Activated naive CD4-positive, alpha-beta T cell treated with anti-CD3 and anti-CD28 coated beads, Interleukin-2, amount 50 U/mL, for 24 hours (primary cell): Measurements from ENCODE around the gene PNLIPRP3.

Experiments used
- H3K27ac Mint-ChIP-seq: one replicate; pipeline ENCODE4 v1.8.0; 2021; ENCODE audit warnings: mild to moderate bottlenecking, mixed read lengths
- H3K27me3 Mint-ChIP-seq: one replicate; pipeline ENCODE4 v1.8.0; 2021; ENCODE audit warnings: mixed read lengths
- H3K36me3 Mint-ChIP-seq: one replicate; pipeline ENCODE4 v1.8.0; 2021; ENCODE audit warnings: mixed read lengths
- H3K4me1 Mint-ChIP-seq: one replicate; pipeline ENCODE4 v1.8.0; 2021; ENCODE audit warnings: mixed read lengths
- H3K4me3 Mint-ChIP-seq: one replicate; pipeline ENCODE4 v1.8.0; 2021; ENCODE audit warnings: mild to moderate bottlenecking, mixed read lengths
- H3K9me3 Mint-ChIP-seq: one replicate; pipeline ENCODE4 v1.8.0; 2021; ENCODE audit warnings: mixed read lengths

PNLIPRP3 gene

DNA sequence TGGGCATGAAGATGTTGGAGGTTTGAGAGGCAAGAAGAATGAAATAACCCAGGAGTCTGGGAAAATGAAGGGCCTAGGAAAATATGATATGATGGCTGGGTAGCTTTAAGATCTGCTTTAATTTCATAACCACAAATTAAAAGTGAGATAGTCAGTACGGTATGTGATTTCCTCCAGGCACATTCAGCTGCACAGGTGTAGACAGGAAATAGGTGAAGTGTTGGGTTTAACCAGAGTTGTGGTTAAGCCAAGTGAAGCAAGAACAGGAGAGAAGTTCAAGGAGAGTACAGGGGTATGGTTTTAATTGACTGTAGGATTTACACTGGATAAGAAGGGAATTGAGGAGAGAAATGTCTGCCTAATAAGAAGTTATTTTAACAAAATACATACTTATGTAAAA is 2.6 kb downstream of the PNLIPRP3 start:
- no peaks in the 10 kb centered on the region for H3K4me1 Mint-ChIP-seq
- H3K9me3 Mint-ChIP-seq: no peaks in the 10 kb centered on the region
- no peak overlapping the region for H3K27ac Mint-ChIP-seq
- no peak overlapping the region for H3K4me3 Mint-ChIP-seq
- H3K27me3 Mint-ChIP-seq: peaks cover 2% of the 10 kb centered on the region
- H3K36me3 Mint-ChIP-seq: no peaks in the 10 kb centered on the region

- peaks cover 2% of the 10 kb centered on the region for H3K27me3 Mint-ChIP-seq
Measured at GRCh38 chr10:116431598-116431997, 4.0 kb downstream of the PNLIPRP3 start.

GRCh38 chr10:116437076-116437692 is 9.5 kb downstream of the PNLIPRP3 start:
- Mint-ChIP-seq H3K27ac (no peak overlapping the region), H3K4me1 (no peaks in the 10 kb centered on the region), H3K36me3 (no peaks in the 10 kb centered on the region), H3K4me3 (no peak overlapping the region), H3K27me3 (peaks cover 2% of the 10 kb centered on the region), H3K9me3 (no peaks in the 10 kb centered on the region)

More at GRCh38 chr10:116431598-116431997, 4.0 kb downstream of the PNLIPRP3 start:
- Mint-ChIP-seq H3K9me3 (no peaks in the 10 kb centered on the region), H3K36me3 (no peaks in the 10 kb centered on the region), H3K4me3 (no peak overlapping the region), H3K27ac (no peak overlapping the region), H3K4me1 (no peaks in the 10 kb centered on the region)

- Mint-ChIP-seq H3K9me3 (no peaks in the 10 kb centered on the region), H3K4me3 (no peak overlapping the region), H3K36me3 (no peaks in the 10 kb centered on the region)
Measured at GRCh38 chr10:116440330-116441030, 12.8 kb downstream of the PNLIPRP3 start.

DNA sequence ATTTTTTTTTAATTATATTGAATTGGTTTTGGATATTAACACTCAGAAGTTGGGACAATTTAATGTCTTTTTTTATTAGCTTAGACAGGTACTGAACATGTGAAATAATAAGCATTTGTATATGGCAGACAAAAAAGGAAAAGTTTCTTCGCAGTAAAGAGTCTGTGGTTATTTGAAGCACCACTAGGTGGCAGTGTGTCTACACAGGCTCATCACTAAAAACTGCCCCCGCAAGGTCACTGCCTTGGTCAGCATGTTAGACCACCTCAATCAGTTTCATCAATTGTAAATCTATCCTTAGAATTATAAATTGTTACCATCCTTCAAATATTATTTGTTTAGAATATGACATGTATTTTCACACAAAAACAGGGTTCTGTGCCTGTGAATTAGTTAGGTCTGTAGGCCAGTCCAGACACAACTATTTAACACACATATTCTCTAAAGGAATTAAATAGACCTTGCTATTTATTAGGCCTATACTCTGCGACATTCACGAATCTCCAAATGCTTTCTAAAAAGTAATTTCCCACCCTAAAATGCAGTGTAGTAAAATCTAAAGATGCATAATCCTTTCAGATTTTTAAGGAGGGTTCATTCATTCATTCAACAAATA is 17.0 kb downstream of the PNLIPRP3 start:
- no peaks in the 10 kb centered on the region for H3K4me1 Mint-ChIP-seq
- H3K27ac Mint-ChIP-seq: no peak overlapping the region
- peaks cover 2% of the 10 kb centered on the region for H3K27me3 Mint-ChIP-seq
- no peaks in the 10 kb centered on the region for H3K9me3 Mint-ChIP-seq
- no peak overlapping the region for H3K4me3 Mint-ChIP-seq
- no peaks in the 10 kb centered on the region for H3K36me3 Mint-ChIP-seq

More at GRCh38 chr10:116440330-116441030, 12.8 kb downstream of the PNLIPRP3 start:
- Mint-ChIP-seq H3K27ac (no peak overlapping the region), H3K4me1 (no peaks in the 10 kb centered on the region), H3K27me3 (peaks cover 2% of the 10 kb centered on the region)

GRCh38 chr10:116450861-116451260 is 23.2 kb downstream of the PNLIPRP3 start:
- peaks cover 13% of the 10 kb centered on the region for H3K9me3 Mint-ChIP-seq
- H3K4me1 Mint-ChIP-seq: no peaks in the 10 kb centered on the region
- no peak overlapping the region for H3K4me3 Mint-ChIP-seq
- no peak overlapping the region for H3K27ac Mint-ChIP-seq
- H3K27me3 Mint-ChIP-seq: no peaks in the 10 kb centered on the region
- H3K36me3 Mint-ChIP-seq: no peaks in the 10 kb centered on the region

DNA sequence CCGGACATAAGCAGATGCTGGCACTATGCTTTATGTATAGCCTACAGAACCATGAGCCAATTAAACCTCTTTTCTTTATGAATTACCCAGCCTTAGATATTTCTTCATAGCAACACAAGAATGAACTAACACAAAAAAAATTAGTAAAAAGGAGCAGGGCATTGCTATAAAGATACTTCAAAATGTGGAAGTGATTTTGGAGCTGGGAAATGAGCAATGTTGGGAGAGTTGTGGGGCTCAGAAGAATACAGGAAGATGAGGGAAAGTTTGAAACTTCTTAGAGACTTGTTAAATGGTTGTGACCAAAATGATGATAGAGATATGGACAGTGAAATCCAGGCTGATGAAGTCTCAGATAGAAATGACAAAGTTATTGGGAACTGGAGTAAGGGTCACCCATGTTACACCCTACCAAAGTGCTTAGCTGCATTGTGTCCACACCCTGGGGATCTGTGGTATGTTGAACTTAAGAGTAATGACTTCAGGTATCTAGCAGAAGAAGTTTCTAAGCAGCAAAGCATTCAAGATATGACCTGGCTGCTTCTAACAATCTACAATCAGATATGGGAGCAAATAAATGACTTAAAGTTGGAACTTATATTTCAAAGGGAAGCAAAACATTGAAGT is 24.2 kb downstream of the PNLIPRP3 start:
- no peaks in the 10 kb centered on the region for H3K36me3 Mint-ChIP-seq
- no peak overlapping the region for H3K4me3 Mint-ChIP-seq
- no peaks in the 10 kb centered on the region for H3K27me3 Mint-ChIP-seq
- no peaks in the 10 kb centered on the region for H3K4me1 Mint-ChIP-seq
- peaks cover 13% of the 10 kb centered on the region for H3K9me3 Mint-ChIP-seq
- H3K27ac Mint-ChIP-seq: no peak overlapping the region

DNA sequence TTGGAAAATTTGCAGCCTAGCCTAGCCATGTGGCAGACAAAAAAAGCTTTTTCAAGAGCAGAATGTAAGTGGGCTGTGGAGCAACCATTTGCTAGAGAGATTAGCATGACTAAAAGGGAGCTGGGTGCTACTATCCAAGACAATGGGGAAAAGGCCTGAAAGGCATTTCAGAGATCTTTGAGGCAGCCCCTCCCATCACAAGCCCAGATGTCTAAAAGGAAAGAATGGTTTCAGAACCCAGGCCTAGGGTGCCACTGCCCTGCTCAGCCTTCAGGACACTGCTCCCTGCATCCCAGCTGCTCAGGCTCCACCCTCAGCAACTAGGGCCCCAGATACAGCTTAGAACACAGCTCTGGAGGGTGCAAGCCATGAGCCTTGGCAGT is 24.7 kb downstream of the PNLIPRP3 start:
- Mint-ChIP-seq H3K4me1 (no peaks in the 10 kb centered on the region), H3K4me3 (no peak overlapping the region), H3K27ac (no peak overlapping the region), H3K9me3 (peaks cover 13% of the 10 kb centered on the region), H3K27me3 (no peaks in the 10 kb centered on the region), H3K36me3 (no peaks in the 10 kb centered on the region)

GRCh38 chr10:116457488-116457887 is 29.8 kb downstream of the PNLIPRP3 start:
- Mint-ChIP-seq H3K27ac (no peak overlapping the region), H3K27me3 (peaks cover 4% of the 10 kb centered on the region), H3K9me3 (peaks cover 7% of the 10 kb centered on the region), H3K4me3 (no peak overlapping the region), H3K4me1 (no peaks in the 10 kb centered on the region), H3K36me3 (no peaks in the 10 kb centered on the region)

GRCh38 chr10:116460219-116460618 is 32.6 kb downstream of the PNLIPRP3 start:
- no peaks in the 10 kb centered on the region for H3K4me1 Mint-ChIP-seq
- no peaks in the 10 kb centered on the region for H3K9me3 Mint-ChIP-seq
- peaks cover 4% of the 10 kb centered on the region for H3K27me3 Mint-ChIP-seq
- H3K4me3 Mint-ChIP-seq: no peak overlapping the region
- no peaks in the 10 kb centered on the region for H3K36me3 Mint-ChIP-seq
- no peak overlapping the region for H3K27ac Mint-ChIP-seq

DNA sequence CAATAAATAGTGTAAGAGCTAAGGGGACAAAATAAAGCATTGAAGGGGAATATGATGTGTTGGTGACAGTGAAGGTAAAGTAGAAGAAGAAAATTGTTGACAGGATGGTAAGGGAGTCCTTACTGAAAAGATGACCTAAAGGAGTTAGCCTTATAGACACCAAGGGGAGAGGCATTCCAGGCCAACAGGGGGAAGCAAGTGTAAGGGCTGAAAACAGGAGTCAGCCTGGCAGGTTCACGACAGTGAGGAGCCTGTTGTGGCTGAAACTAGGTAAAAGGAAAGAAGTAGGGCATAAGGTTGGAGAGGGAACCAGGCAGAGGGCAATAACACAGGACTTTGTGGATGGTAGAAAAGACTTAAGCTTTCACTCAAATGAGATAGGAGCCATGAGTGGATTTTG is 34.0 kb downstream of the PNLIPRP3 start:
- Mint-ChIP-seq H3K4me3 (no peak overlapping the region), H3K27ac (no peak overlapping the region), H3K9me3 (no peaks in the 10 kb centered on the region), H3K4me1 (no peaks in the 10 kb centered on the region), H3K36me3 (no peaks in the 10 kb centered on the region), H3K27me3 (peaks cover 4% of the 10 kb centered on the region)

DNA sequence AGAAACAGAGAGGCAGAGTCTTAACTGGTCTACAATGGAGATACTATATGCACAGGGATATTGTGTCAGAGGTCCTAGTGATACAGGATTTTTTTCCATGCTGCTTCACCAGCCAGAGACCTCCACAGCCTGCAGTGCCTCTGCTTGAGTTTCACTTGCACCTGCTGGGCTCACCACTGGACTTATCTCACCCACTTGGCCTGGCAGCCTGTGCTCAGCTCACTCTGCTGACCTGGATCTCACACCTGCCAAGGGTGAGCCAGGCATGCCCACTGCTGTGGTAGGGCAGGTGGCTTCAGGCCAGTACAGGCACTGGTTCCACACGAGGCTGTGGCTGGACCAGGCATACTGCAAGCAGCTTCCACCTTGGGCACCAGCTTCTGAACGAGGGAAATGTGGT is 36.6 kb downstream of the PNLIPRP3 start:
- H3K4me3 Mint-ChIP-seq: no peak overlapping the region
- peaks cover 4% of the 10 kb centered on the region for H3K9me3 Mint-ChIP-seq
- H3K36me3 Mint-ChIP-seq: no peaks in the 10 kb centered on the region
- H3K27me3 Mint-ChIP-seq: peaks cover 6% of the 10 kb centered on the region
- no peaks in the 10 kb centered on the region for H3K4me1 Mint-ChIP-seq
- no peak overlapping the region for H3K27ac Mint-ChIP-seq

DNA sequence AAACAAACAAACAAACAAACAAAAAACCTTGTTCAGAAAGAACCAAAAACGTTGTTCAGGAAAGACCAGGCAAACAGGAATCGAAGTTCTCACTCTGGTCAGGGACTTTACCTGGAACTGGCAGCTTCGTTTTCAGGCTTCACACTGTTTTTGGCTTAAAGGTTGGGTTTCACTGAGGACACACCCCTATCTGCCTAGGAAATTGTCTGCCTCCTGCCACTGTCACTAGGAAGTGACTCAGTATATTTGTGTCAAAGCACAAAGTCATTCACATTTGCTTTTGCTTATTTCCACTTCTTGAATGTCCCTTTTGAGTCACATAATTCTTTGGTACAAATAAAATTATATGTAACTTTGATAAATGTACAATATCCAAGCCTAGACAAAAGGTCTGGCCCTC is 37.9 kb downstream of the PNLIPRP3 start:
- Mint-ChIP-seq H3K36me3 (no peaks in the 10 kb centered on the region), H3K4me1 (no peaks in the 10 kb centered on the region), H3K4me3 (no peak overlapping the region), H3K27me3 (peaks cover 2% of the 10 kb centered on the region), H3K27ac (no peak overlapping the region), H3K9me3 (peaks cover 4% of the 10 kb centered on the region)

GRCh38 chr10:116466715-116467422 is 39.2 kb downstream of the PNLIPRP3 start:
- H3K4me1 Mint-ChIP-seq: no peaks in the 10 kb centered on the region
- H3K27ac Mint-ChIP-seq: no peak overlapping the region
- peaks cover 4% of the 10 kb centered on the region for H3K9me3 Mint-ChIP-seq
- H3K4me3 Mint-ChIP-seq: no peak overlapping the region
- H3K27me3 Mint-ChIP-seq: peaks cover 3% of the 10 kb centered on the region
- no peaks in the 10 kb centered on the region for H3K36me3 Mint-ChIP-seq

- no peak overlapping the region for H3K27ac Mint-ChIP-seq
- H3K36me3 Mint-ChIP-seq: no peaks in the 10 kb centered on the region
- peaks cover 3% of the 10 kb centered on the region for H3K27me3 Mint-ChIP-seq
- H3K9me3 Mint-ChIP-seq: peaks cover 4% of the 10 kb centered on the region
- no peaks in the 10 kb centered on the region for H3K4me1 Mint-ChIP-seq
- H3K4me3 Mint-ChIP-seq: no peak overlapping the region
Measured at GRCh38 chr10:116469437-116469836, 41.8 kb downstream of the PNLIPRP3 start.
